AG04449 (cell line): Measurements from ENCODE around the gene DLG4.

Experiments used
- CTCF ChIA-PET: fragments of 350-600 bp; formaldehyde crosslinking; extraction: SDS; loops from one replicate; lab custom pipeline; 2021; ENCODE audit warnings: antibody characterized with exemption; lab: Yijun Ruan, JAX
- POLR2A ChIA-PET: fragments of 400-600, 350-600 bp; formaldehyde crosslinking; extraction: SDS; loops from one replicate; lab custom pipeline; 2020; ENCODE audit warnings: antibody characterized with exemption, inconsistent platforms; lab: Yijun Ruan, JAX
- DNase-seq: peaks from one replicate; pipeline ENCODE4 v3.0.0-alpha.2; 2010; ENCODE audit warnings: low read depth, low spot score
- H3K4me3 ChIP-seq: 2 replicates; pipeline ENCODE4 v1.5.1; 2011; ENCODE audit warnings: low read depth, mild to moderate bottlenecking, control low read depth, low read length
- TF ChIP-seq, protein P1 (sequence below): IDR thresholded peaks from one replicate; pipeline ENCODE4 v1.5.1; 2011; ENCODE audit warnings: mild to moderate bottlenecking, moderate library complexity, low read length, control low read depth, inconsistent platforms; ENCODE audit not compliant: insufficient read depth; ENCODE audit errors: missing control alignments

DLG4 gene

DNA sequence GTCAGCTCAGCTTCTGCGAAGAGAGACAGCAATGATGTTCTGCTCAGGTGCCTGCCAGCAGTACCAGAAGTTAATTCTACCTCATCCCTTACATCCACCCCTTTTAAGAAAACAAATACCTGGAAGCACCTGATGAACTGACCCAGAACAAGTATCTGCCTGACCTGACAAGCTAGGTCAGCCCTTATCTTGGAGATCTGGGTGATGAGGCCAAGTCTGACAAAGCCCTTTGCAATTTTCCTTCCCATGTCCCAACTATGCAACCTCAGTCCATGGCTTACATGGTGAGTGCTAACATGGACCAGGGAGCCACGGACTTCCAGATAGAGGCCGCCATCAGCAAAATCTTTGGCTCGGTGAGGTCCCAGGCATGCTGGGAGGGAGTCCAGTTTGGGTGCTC is 3.7 kb upstream of the DLG4 start:
- TF ChIP-seq, protein P1, sequence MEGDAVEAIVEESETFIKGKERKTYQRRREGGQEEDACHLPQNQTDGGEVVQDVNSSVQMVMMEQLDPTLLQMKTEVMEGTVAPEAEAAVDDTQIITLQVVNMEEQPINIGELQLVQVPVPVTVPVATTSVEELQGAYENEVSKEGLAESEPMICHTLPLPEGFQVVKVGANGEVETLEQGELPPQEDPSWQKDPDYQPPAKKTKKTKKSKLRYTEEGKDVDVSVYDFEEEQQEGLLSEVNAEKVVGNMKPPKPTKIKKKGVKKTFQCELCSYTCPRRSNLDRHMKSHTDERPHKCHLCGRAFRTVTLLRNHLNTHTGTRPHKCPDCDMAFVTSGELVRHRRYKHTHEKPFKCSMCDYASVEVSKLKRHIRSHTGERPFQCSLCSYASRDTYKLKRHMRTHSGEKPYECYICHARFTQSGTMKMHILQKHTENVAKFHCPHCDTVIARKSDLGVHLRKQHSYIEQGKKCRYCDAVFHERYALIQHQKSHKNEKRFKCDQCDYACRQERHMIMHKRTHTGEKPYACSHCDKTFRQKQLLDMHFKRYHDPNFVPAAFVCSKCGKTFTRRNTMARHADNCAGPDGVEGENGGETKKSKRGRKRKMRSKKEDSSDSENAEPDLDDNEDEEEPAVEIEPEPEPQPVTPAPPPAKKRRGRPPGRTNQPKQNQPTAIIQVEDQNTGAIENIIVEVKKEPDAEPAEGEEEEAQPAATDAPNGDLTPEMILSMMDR: no peak
- H3K4me3 ChIP-seq: no peak overlapping the region
- ChIA-PET CTCF (no interaction called here), POLR2A (interaction anchor here (0.6 to 6.6 kb wide), 2 partner anchors 10 to 43 kb away, joined by 3 to 82 read pairs; partner anchors contain the start of gene DVL2)
- DNase-seq: no peak

DNA sequence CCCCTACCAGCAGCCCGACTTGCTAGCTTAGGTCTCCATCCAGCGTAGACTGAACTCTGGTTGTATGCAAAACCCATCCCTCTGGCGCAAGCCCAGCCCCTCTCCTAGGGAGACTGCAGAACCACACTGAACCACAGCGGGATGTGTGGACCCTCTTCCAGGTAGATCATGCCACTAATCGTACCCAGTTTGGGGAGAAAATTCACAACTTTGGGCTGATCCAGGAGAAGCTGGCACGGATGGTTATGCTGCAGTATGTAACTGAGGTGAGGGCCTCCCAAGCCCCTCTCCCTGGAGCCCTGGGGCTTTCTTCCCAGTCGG is 3.3 kb upstream of the DLG4 start:
- no peak overlapping the region for H3K4me3 ChIP-seq
- POLR2A ChIA-PET: interaction anchor here (0.6 to 6.6 kb wide), 2 partner anchors 10 to 43 kb away, joined by 3 to 82 read pairs; partner anchors contain the start of gene DVL2
- CTCF ChIA-PET: interaction anchor here (1.4 to 4.6 kb wide), 2 partner anchors 74 to 177 kb away, joined by 6 to 37 read pairs; no protein-coding TSS in a partner anchor

DNA sequence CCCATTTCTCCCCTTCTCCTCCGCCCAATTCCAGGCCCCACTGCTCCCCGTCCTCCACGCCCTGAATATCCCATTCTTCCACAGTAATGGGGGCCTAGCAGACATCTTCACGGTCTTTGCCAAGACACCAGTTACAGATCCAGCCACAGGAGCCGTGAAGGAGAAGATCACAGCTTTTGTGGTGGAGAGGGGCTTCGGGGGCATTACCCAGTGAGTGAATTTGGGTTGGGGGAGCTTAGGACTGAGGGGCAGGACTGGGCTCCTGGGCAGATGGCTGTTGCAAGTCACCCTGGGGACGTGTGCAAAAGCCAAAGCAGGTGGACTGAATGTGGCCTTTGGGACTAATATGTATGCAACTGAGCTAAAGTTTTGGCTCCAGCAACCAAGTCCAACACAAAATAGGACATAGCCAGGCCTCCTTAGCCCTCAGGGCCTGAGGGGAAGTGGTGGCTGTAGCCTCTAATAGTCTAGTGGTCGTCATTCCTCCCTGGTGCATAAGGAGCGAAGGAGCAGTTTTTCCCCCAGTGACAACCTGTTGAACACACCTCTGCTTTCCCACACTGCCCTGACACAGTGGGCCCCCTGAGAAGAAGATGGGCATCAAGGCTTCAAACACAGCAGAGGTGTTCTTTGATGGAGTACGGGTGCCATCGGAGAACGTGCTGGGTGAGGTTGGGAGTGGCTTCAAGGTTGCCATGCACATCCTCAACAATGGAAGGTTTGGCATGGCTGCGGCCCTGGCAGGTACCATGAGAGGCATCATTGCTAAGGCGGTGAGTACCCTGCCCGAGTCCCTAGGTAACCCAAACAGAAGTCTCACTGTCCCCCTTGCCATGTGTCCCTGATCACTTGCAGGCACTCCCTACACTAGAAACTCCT is 2.7 kb upstream of the DLG4 start:
- no peak for DNase-seq
- ChIA-PET POLR2A (interaction anchor here (1.2 to 6.6 kb wide), 2 partner anchors 11 to 17 kb away, joined by 4 to 82 read pairs; partner anchors contain the start of genes DVL2 and PHF23), CTCF (interaction anchor here (1.1 to 4.6 kb wide), 4 partner anchors 8 to 177 kb away, joined by 4 to 37 read pairs (median 5); no protein-coding TSS in a partner anchor)
- TF ChIP-seq, protein P1: no peak
- no peak overlapping the region for H3K4me3 ChIP-seq

More for the DNA sequence above, 3.3 kb upstream of the DLG4 start:
- TF ChIP-seq, protein P1: no peak
- no peak for DNase-seq

DNA sequence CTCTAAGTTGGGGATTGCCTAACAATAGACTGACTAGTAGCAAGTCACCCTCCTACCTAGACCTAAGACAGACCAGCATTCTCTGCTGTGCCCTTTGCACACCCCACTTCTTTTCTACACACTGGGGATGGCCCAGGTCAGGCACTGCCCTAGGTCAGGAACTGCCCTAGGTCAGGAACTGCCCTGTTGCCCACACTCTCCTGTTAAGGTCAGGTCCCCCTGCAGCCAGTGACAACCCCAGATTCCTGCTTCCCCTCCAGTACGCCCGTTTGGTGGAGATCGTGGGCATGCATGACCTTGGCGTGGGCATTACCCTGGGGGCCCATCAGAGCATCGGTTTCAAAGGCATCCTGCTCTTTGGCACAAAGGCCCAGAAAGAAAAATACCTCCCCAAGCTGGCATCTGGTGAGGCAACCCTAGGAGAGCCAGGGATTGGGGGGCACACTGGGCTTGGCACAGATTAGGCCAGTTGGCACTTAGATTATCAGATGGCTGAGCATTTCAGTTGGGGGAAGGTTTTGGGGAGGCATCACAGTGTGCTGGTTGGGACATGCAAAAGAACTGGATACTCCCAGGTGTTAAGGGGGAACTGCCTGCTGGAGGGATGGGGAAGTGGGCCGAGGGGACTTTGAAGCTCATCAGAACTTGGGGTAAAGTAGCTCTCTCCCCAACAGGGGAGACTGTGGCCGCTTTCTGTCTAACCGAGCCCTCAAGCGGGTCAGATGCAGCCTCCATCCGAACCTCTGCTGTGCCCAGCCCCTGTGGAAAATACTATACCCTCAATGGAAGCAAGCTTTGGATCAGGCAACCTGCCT is 1.8 kb upstream of the DLG4 start:
- peak overlapping the region; percentile 83 for H3K4me3 ChIP-seq
- CTCF ChIA-PET: interaction anchor here (1.0 to 4.6 kb wide), 10 partner anchors 9 to 176 kb away, joined by 3 to 37 read pairs (median 5); no protein-coding TSS in a partner anchor
- POLR2A ChIA-PET: interaction anchor here (1.2 to 6.6 kb wide), 6 partner anchors 11 to 176 kb away, joined by 3 to 82 read pairs (median 8); partner anchors contain the start of genes DVL2, GABARAP and PHF23
- TF ChIP-seq, protein P1: no peak
- DNase-seq: no peak

DNA sequence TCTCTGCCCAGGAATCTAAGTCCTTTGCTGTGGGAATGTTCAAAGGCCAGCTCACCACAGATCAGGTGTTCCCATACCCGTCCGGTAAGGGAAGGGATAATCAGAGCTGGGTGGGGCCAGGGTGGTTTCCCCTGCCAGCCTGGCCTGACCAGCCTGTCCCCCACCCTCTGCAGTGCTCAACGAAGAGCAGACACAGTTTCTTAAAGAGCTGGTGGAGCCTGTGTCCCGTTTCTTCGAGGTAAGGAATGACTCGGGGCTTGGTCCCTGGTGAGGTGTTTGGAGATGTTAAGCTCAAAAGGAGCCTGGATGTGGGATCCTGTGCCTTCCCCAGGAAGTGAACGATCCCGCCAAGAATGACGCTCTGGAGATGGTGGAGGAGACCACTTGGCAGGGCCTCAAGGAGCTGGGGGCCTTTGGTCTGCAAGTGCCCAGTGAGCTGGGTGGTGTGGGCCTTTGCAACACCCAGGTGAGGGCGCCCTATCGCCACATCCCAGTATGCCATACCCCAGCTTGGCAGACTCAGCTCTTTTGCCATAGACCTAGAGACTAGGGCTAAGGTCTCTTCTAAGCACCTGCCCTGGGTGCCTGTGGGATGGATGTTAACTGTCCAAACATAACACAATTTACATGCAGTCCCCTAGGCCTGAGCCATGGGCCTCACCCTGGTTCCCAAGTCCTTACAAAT is 1.1 kb upstream of the DLG4 start:
- TF ChIP-seq, protein P1: peak; percentile 55
- DNase-seq: no peak
- CTCF ChIA-PET: interaction anchor here (0.7 to 4.6 kb wide), 11 partner anchors 9 to 126 kb away, joined by 3 to 37 read pairs (median 4); no protein-coding TSS in a partner anchor
- POLR2A ChIA-PET: interaction anchor here (0.6 to 6.6 kb wide), 6 partner anchors 12 to 175 kb away, joined by 3 to 82 read pairs (median 8); partner anchors contain the start of genes DVL2, GABARAP and PHF23
- H3K4me3 ChIP-seq: peak overlapping the region; percentile 83
